Measurements from ENCODE around the gene GABRG3.

Gene GABRG3

DNA sequence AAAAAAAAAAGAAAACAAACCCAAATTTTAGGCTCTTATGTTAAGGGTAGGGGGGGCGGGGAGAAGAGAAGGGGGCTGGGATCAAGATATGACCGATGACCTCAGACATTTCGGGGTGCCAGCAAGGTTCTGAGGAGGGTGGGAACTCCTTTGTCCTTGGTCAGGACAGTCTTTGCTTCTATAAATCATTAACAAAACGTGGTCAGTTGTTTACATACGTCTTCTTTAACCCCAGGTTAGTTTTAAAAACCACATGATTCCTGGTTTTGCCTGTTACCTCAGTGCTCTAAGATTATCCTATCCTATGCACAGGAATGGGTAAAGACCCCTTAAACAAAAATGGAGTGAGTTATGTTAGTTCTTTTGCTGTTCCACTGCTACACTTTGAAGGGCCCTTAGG lies 285.5 kb downstream of the GABRG3 start:
- H3K4me3 ChIP-seq (ENCODE audit: low read depth, low read length), result no peak overlapping the region
- H3K36me3 ChIP-seq (ENCODE audit: control insufficient read depth in 2 of 2, insufficient read depth in 1 of 2, low read length in 2 of 2), result no peaks in the 10 kb centered on the region
- POLR2A ChIA-PET, result no interaction called here
- no peak overlapping the region for H3K27ac ChIP-seq (ENCODE audit: extremely low read depth, low read depth, low read length)
- H3K4me1 ChIP-seq (ENCODE audit: control insufficient read depth, insufficient read depth, low read length), result no peaks in the 10 kb centered on the region
- CTCF ChIA-PET, result no interaction called here
- TF ChIP-seq HOXC10 (CRISPR knock-in tag; IDR thresholded peaks at IDR 0.05), result no peak
- TF ChIP-seq, protein P1, sequence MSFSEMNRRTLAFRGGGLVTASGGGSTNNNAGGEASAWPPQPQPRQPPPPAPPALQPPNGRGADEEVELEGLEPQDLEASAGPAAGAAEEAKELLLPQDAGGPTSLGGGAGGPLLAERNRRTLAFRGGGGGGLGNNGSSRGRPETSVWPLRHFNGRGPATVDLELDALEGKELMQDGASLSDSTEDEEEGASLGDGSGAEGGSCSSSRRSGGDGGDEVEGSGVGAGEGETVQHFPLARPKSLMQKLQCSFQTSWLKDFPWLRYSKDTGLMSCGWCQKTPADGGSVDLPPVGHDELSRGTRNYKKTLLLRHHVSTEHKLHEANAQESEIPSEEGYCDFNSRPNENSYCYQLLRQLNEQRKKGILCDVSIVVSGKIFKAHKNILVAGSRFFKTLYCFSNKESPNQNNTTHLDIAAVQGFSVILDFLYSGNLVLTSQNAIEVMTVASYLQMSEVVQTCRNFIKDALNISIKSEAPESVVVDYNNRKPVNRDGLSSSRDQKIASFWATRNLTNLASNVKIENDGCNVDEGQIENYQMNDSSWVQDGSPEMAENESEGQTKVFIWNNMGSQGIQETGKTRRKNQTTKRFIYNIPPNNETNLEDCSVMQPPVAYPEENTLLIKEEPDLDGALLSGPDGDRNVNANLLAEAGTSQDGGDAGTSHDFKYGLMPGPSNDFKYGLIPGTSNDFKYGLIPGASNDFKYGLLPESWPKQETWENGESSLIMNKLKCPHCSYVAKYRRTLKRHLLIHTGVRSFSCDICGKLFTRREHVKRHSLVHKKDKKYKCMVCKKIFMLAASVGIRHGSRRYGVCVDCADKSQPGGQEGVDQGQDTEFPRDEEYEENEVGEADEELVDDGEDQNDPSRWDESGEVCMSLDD (tag by site-specific recombination; IDR thresholded peaks at IDR 0.05), result no peak
- TF ChIP-seq ZNF514 (tag by site-specific recombination; IDR thresholded peaks at IDR 0.05), result no peak
- TF ChIP-seq ZNF518A (tag by site-specific recombination; conservative IDR thresholded peaks at IDR 0.05; ENCODE audit: low read depth), result no peak
- no peak for TF ChIP-seq ZNF350 (tag by site-specific recombination; IDR thresholded peaks at IDR 0.05)
- no peak for TF ChIP-seq SCRT2 (tag by site-specific recombination; IDR thresholded peaks at IDR 0.05)
- no peaks in the 10 kb centered on the region for H3K9me3 ChIP-seq (ENCODE audit: control insufficient read depth, insufficient read depth, low read depth, low read length)

DNA sequence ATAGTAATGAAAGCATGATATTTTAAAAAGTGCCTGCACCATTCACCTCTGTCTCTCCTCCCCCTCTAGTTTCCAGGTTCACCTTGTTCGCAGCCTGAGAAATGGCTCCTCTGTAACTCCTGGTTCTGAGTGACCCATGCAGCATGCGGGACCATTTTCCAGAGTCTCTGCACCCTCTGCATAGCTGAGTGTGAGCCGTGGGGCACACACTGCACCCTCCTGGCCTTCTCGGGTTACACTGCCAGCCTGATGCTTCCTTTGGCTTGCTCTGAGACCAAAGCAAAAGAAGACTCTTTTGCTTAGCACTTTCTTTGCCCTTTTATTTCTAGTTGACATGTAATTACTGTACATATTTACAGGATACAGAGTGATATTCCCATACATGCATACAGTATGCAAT lies 287.3 kb downstream of the GABRG3 start:
- POLR2A ChIA-PET, result no interaction called here
- Histone ChIP-seq H3K27ac (ENCODE audit: extremely low read depth, low read depth, low read length) (no peak overlapping the region), H3K9me3 (ENCODE audit: control insufficient read depth, insufficient read depth, low read depth, low read length) (no peaks in the 10 kb centered on the region), H3K4me1 (ENCODE audit: control insufficient read depth, insufficient read depth, low read length) (no peaks in the 10 kb centered on the region), H3K36me3 (ENCODE audit: control insufficient read depth in 2 of 2, insufficient read depth in 1 of 2, low read length in 2 of 2) (no peaks in the 10 kb centered on the region), H3K4me3 (ENCODE audit: low read depth, low read length) (no peak overlapping the region)
- CTCF ChIA-PET, result no interaction called here
- TF ChIP-seq ZSCAN16 (tag by site-specific recombination; IDR thresholded peaks at IDR 0.05), result no peak
- no peak for TF ChIP-seq ZFHX2 (tag by site-specific recombination; conservative IDR thresholded peaks at IDR 0.05)
- no peak for TF ChIP-seq ZNF707 (tag by site-specific recombination; IDR thresholded peaks at IDR 0.05)
- no peak for TF ChIP-seq ZNF221 (tag by site-specific recombination; IDR thresholded peaks at IDR 0.05; ENCODE audit: borderline replicate concordance)
- no peak for TF ChIP-seq ZNF138 (tag by site-specific recombination; IDR thresholded peaks at IDR 0.05; ENCODE audit: borderline replicate concordance)
- no peak for TF ChIP-seq FEZF1 (tag by site-specific recombination; IDR thresholded peaks at IDR 0.05)
- TF ChIP-seq ZFP37 (tag by site-specific recombination; IDR thresholded peaks at IDR 0.05), result no peak
- TF ChIP-seq, protein P1 (tag by site-specific recombination; IDR thresholded peaks at IDR 0.05), result no peak
- no peak for TF ChIP-seq ZNF571 (tag by site-specific recombination; IDR thresholded peaks at IDR 0.05)
- TF ChIP-seq BCL11A (tag by site-specific recombination; IDR thresholded peaks at IDR 0.05; ENCODE audit: low read depth), result no peak
- no peak for TF ChIP-seq ZBTB8A (tag by site-specific recombination; IDR thresholded peaks at IDR 0.05)
- TF ChIP-seq ZNF423 (tag by site-specific recombination; IDR thresholded peaks at IDR 0.05), result no peak
